Activated CD4-positive, alpha-beta T cell treated with anti-CD3 and anti-CD28 coated beads, Interleukin-2, amount 10 ng/mL, durations not matched to agents 7 days and 5 days (primary cell): Measurements from ENCODE around the gene PPP1R14B. TPM values are rescaled to one million over a fixed set of nuclear protein-coding genes. Genes with fewer than 3 reads are reported as not detected.

Source experiments
- CTCF ChIA-PET: fragments of 350-600 bp; sonication (Branson Sonifier 250); formaldehyde crosslinking; loops from one replicate; lab custom pipeline; 2021; ENCODE audit warnings: antibody characterized with exemption; lab: Charles Lee
- POLR2A ChIA-PET: fragments of 350-600 bp; sonication (Branson Sonifier 250); formaldehyde crosslinking; loops from one replicate; lab custom pipeline; 2021; ENCODE audit warnings: antibody characterized with exemption; lab: Charles Lee
- DNase-seq: peaks from one replicate; pipeline ENCODE4 v3.0.0-alpha.2; 2020
- H3K27ac Mint-ChIP-seq: one replicate; pipeline ENCODE4 v1.8.0; 2021; ENCODE audit warnings: mild to moderate bottlenecking, moderate library complexity, mixed read lengths
- H3K27me3 Mint-ChIP-seq: one replicate; pipeline ENCODE4 v1.8.0; 2021; ENCODE audit warnings: mixed read lengths
- H3K36me3 Mint-ChIP-seq: one replicate; pipeline ENCODE4 v1.8.0; 2021; ENCODE audit warnings: low read depth, mixed read lengths
- H3K4me1 Mint-ChIP-seq: one replicate; pipeline ENCODE4 v1.8.0; 2021; ENCODE audit warnings: mixed read lengths
- H3K4me3 Mint-ChIP-seq: one replicate; pipeline ENCODE4 v1.8.0; 2021; ENCODE audit warnings: mild to moderate bottlenecking, moderate library complexity, mixed read lengths
- H3K9me3 Mint-ChIP-seq: one replicate; pipeline ENCODE4 v1.8.0; 2021; ENCODE audit warnings: mixed read lengths
- total RNA-seq, 2 experiments: library from RNA; stranded (reverse); gene quantifications; one replicate each; pipeline ENCODE4 v1.2.3, GENCODE V29; 2021

The PPP1R14B gene
- total RNA-seq, 2 experiments from 2014 or later, result 81.1 to 86.0 TPM

- Mint-ChIP-seq H3K27me3 (no peaks in the 10 kb centered on the region), H3K4me3 (peak within 1 kb of the TSS; percentile 87), H3K36me3 (peaks cover 5% of the 10 kb centered on the region), H3K4me1 (peaks cover 56% of the 10 kb centered on the region), H3K9me3 (no peaks in the 10 kb centered on the region), H3K27ac (peak within 1 kb of the TSS; percentile 94)
- DNase-seq, result peak; percentile 94
- ChIA-PET CTCF (interaction anchor here (0.6 to 9.2 kb wide), 7 partner anchors 11 to 96 kb away, joined by 3 to 94 read pairs (median 3); partner anchors contain the start of gene FERMT3), POLR2A (no interaction called here)
Observed at GRCh38 chr11:64230171-64230984, 16.4 kb downstream of the PPP1R14B start, which contains the start of gene DNAJC4. Gene DNAJC4, plus strand, starts transcription at chr11:64230548. Its CDS starts 307 bp downstream, at chr11:64230855.

- Mint-ChIP-seq H3K27ac (peak overlapping the region; percentile 94), H3K9me3 (no peaks in the 10 kb centered on the region), H3K4me1 (peaks cover 58% of the 10 kb centered on the region), H3K4me3 (peak overlapping the region; percentile 87), H3K27me3 (no peaks in the 10 kb centered on the region), H3K36me3 (peaks cover 5% of the 10 kb centered on the region)
- ChIA-PET CTCF (interaction anchor here (0.6 to 9.2 kb wide), 5 partner anchors 10 to 74 kb away, joined by 3 to 94 read pairs (median 3); partner anchors contain the start of gene FERMT3), POLR2A (no interaction called here)
- DNase-seq, result no peak
Observed at GRCh38 chr11:64229744-64230170, 17.0 kb downstream of the PPP1R14B start.

- H3K4me3 Mint-ChIP-seq, result peak overlapping the region; percentile 87
- ChIA-PET CTCF (interaction anchor here (0.7 to 9.2 kb wide), 4 partner anchors 12 to 75 kb away, joined by 3 to 94 read pairs (median 3); partner anchors contain the start of gene FERMT3), POLR2A (no interaction called here)
- no peak for DNase-seq
- H3K27me3 Mint-ChIP-seq, result no peaks in the 10 kb centered on the region
- H3K9me3 Mint-ChIP-seq, result no peaks in the 10 kb centered on the region
- H3K36me3 Mint-ChIP-seq, result peaks cover 5% of the 10 kb centered on the region
- peaks cover 59% of the 10 kb centered on the region for H3K4me1 Mint-ChIP-seq
- peak overlapping the region; percentile 94 for H3K27ac Mint-ChIP-seq
Observed at GRCh38 chr11:64229090-64229743, 17.5 kb downstream of the PPP1R14B start.

- CTCF ChIA-PET, result interaction anchor here (1.0 to 9.2 kb wide), 6 partner anchors 14 to 77 kb away, joined by 3 to 94 read pairs (median 8); partner anchors contain the start of genes FERMT3, FKBP2 and PLCB3
- Mint-ChIP-seq H3K27me3 (no peaks in the 10 kb centered on the region), H3K4me1 (peaks cover 51% of the 10 kb centered on the region)
Observed at GRCh38 chr11:64227405-64227956, 19.3 kb downstream of the PPP1R14B start.

GRCh38 chr11:64226507-64227051 lies 20.2 kb downstream of the PPP1R14B start:
- peak; percentile 73 for DNase-seq
- H3K27me3 Mint-ChIP-seq, result no peaks in the 10 kb centered on the region
- peaks cover 5% of the 10 kb centered on the region for H3K36me3 Mint-ChIP-seq
- ChIA-PET CTCF (interaction anchor here (0.7 to 9.2 kb wide), 9 partner anchors 11 to 78 kb away, joined by 3 to 94 read pairs (median 7); partner anchors contain the start of genes FERMT3 and PLCB3), POLR2A (interaction anchor here (0.6 to 1.0 kb wide), 2 partner anchors 15 to 78 kb away, joined by 3 read pairs; no protein-coding TSS in a partner anchor)
- peak overlapping the region; percentile 86 for H3K4me3 Mint-ChIP-seq
- no peaks in the 10 kb centered on the region for H3K9me3 Mint-ChIP-seq
- H3K27ac Mint-ChIP-seq, result peak overlapping the region; percentile 87
- H3K4me1 Mint-ChIP-seq, result peaks cover 43% of the 10 kb centered on the region

More at GRCh38 chr11:64227405-64227956, 19.3 kb downstream of the PPP1R14B start:
- H3K36me3 Mint-ChIP-seq, result peaks cover 5% of the 10 kb centered on the region
- POLR2A ChIA-PET, result no interaction called here
- no peaks in the 10 kb centered on the region for H3K9me3 Mint-ChIP-seq
- DNase-seq, result no peak
- H3K27ac Mint-ChIP-seq, result peak overlapping the region; percentile 87
- H3K4me3 Mint-ChIP-seq, result peak overlapping the region; percentile 86

- Mint-ChIP-seq H3K4me3 (peak within 1 kb of the TSS; percentile 86), H3K36me3 (peaks cover 5% of the 10 kb centered on the region)
Observed at GRCh38 chr11:64225608-64226506, 20.9 kb downstream of the PPP1R14B start, which contains the start of the genes NUDT22 and TRPT1. Gene NUDT22, plus strand, starts transcription at chr11:64226274. Its CDS starts 379 bp downstream, at chr11:64226653. Gene TRPT1, minus strand, starts transcription at chr11:64226186. Its CDS starts 326 bp downstream, at chr11:64225860.

GRCh38 chr11:64224891-64225607 lies 21.7 kb downstream of the PPP1R14B start:
- CTCF ChIA-PET, result interaction anchor here (2.5 to 9.2 kb wide), 3 partner anchors 9 to 79 kb away, joined by 8 to 94 read pairs (median 9); partner anchors contain the start of gene FERMT3
- peak overlapping the region; percentile 86 for H3K4me3 Mint-ChIP-seq
- H3K27me3 Mint-ChIP-seq, result no peaks in the 10 kb centered on the region
- no peak for DNase-seq
- peak overlapping the region; percentile 90 for H3K27ac Mint-ChIP-seq
- peaks cover 34% of the 10 kb centered on the region for H3K4me1 Mint-ChIP-seq
- peaks cover 7% of the 10 kb centered on the region for H3K36me3 Mint-ChIP-seq
- POLR2A ChIA-PET, result interaction anchor here (0.7 to 0.8 kb wide), 2 partner anchors 12 to 115 kb away, joined by 4 read pairs; no protein-coding TSS in a partner anchor
- H3K9me3 Mint-ChIP-seq, result no peaks in the 10 kb centered on the region

More at GRCh38 chr11:64225608-64226506, 20.9 kb downstream of the PPP1R14B start, which contains the start of the genes NUDT22 and TRPT1:
- H3K9me3 Mint-ChIP-seq, result no peaks in the 10 kb centered on the region
- H3K27me3 Mint-ChIP-seq, result no peaks in the 10 kb centered on the region
- CTCF ChIA-PET, result interaction anchor here (0.7 to 9.2 kb wide), 7 partner anchors 10 to 78 kb away, joined by 3 to 94 read pairs (median 8); partner anchors contain the start of gene FERMT3
- peaks cover 38% of the 10 kb centered on the region for H3K4me1 Mint-ChIP-seq
- DNase-seq, result peak; percentile 94
- POLR2A ChIA-PET, result interaction anchor here (0.6 to 1.0 kb wide), 3 partner anchors 15 to 116 kb away, joined by 3 to 4 read pairs (median 3); no protein-coding TSS in a partner anchor
- H3K27ac Mint-ChIP-seq, result peak within 1 kb of the TSS; percentile 90

- no peaks in the 10 kb centered on the region for H3K9me3 Mint-ChIP-seq
- peak overlapping the region; percentile 90 for H3K27ac Mint-ChIP-seq
- CTCF ChIA-PET, result interaction anchor here (0.6 to 9.2 kb wide), 7 partner anchors 9 to 760 kb away, joined by 3 to 94 read pairs (median 5); partner anchors contain the start of genes FERMT3 and FKBP2
Observed at GRCh38 chr11:64224151-64224890, 22.4 kb downstream of the PPP1R14B start.

GRCh38 chr11:64223001-64223651 lies 23.6 kb downstream of the PPP1R14B start:
- H3K36me3 Mint-ChIP-seq, result peaks cover 11% of the 10 kb centered on the region
- no peak overlapping the region for H3K27ac Mint-ChIP-seq
- H3K27me3 Mint-ChIP-seq, result no peaks in the 10 kb centered on the region
- POLR2A ChIA-PET, result interaction anchor here (0.6 kb wide), 1 partner anchor 31 kb away, joined by 3 read pairs; no protein-coding TSS in a partner anchor
- no peak for DNase-seq
- no peaks in the 10 kb centered on the region for H3K9me3 Mint-ChIP-seq
- CTCF ChIA-PET, result interaction anchor here (0.7 to 9.2 kb wide), 6 partner anchors 9 to 108 kb away, joined by 3 to 94 read pairs (median 5); partner anchors contain the start of genes FERMT3 and FKBP2
- no peak overlapping the region for H3K4me3 Mint-ChIP-seq
- H3K4me1 Mint-ChIP-seq, result peaks cover 23% of the 10 kb centered on the region

More at GRCh38 chr11:64224151-64224890, 22.4 kb downstream of the PPP1R14B start:
- peak overlapping the region; percentile 86 for H3K4me3 Mint-ChIP-seq
- H3K36me3 Mint-ChIP-seq, result peaks cover 7% of the 10 kb centered on the region
- DNase-seq, result no peak
- POLR2A ChIA-PET, result interaction anchor here (0.8 to 1.0 kb wide), 2 partner anchors 11 to 18 kb away, joined by 3 to 4 read pairs; partner anchors contain the start of gene FERMT3
- H3K4me1 Mint-ChIP-seq, result peaks cover 27% of the 10 kb centered on the region
- H3K27me3 Mint-ChIP-seq, result no peaks in the 10 kb centered on the region
